HL-60/S4 (cell line): Measurements from ENCODE around the gene NRXN2.

Source experiments
- in situ Hi-C: fragments of 300-500 bp; cut with MboI; formaldehyde crosslinking; loops from 2 replicates; pipeline ENCODE4 v1.14.3; 2022; ENCODE audit warnings: low sequenced_read_pairs

NRXN2 gene

DNA sequence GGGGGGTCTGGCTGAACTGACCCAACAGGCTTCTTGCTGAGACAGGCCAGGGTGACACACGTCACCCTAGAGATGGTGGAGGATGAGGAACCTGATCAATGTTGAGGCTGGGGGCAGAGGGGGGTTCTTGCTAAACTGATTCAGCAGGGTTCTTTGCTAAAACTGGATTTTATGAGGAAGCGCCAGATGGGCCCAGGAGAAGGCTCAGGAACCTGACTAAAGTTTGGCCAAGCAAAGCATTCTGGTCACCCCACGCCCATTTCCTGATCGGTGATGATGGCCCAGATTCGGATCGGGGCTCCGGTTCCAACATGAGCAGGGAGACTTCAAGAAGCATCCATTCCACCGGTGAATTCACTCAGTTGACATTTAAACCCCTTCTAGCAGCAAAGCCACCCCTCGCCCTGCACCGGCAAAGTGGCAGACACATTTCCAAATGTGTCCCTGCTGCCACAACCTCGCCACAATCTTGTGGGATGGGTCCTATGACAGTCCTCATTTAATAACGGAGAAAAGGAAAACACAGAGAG is 166.2 kb downstream of the NRXN2 start:
- in situ Hi-C loops, result no loop called here
